ENCODE data around the gene MIA3.

MIA3 gene

DNA sequence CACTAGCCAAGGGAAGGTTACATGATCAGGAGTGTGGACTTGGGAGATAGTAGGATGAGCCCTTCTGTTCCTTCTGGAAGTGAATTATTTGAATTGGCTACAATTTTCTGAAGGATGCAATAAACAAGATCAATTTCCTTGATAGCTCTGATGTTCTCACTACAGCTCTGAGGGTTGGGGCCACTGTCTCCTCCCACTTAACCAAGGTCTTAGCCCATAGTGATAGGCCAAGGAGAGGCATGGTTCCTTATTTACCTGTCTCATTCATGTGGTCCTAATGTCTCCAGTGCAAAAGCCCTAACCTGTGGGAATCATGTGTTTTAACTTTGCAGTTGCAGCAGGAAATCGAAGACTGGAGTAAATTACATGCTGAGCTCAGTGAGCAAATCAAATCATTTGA lies 34.8 kb downstream of the MIA3 start:
- Histone ChIP-seq H3K9me3 (ENCODE audit: insufficient read depth, low read depth, low read length) (no peaks in the 10 kb centered on the region), H3K9ac (ENCODE audit: low read depth, low read length, poor library complexity, severe bottlenecking) (no peak overlapping the region), H3K79me2 (ENCODE audit: insufficient read depth, low read length) (0 out of 2 replicates have a peak, but pooled peaks cover 5% of the 10 kb centered on the region), H3F3A (ENCODE audit: low read depth) (peaks cover 6% of the 10 kb centered on the region; the same call in 1 of the 2 replicates), H3K4me1 (ENCODE audit: insufficient read depth, low read length, poor library complexity, severe bottlenecking) (peaks cover 39% of the 10 kb centered on the region), H3K4me2 (ENCODE audit: low read depth, low read length, poor library complexity, severe bottlenecking) (peak overlapping the region; percentile 38), H3K9me2 (replicated peaks; ENCODE audit: low read depth, low read length) (no peaks in the 10 kb centered on the region), H3K27me3 (ENCODE audit: insufficient read depth, low read length, poor library complexity, severe bottlenecking) (no peaks in the 10 kb centered on the region), H4K20me1 (ENCODE audit: insufficient read depth, low read length, poor library complexity, severe bottlenecking) (peaks cover 9% of the 10 kb centered on the region), H3K4me3 (ENCODE audit: low read length, poor library complexity, severe bottlenecking) (no peak overlapping the region), H3K36me3 (ENCODE audit: insufficient read depth, low read length) (peaks cover 75% of the 10 kb centered on the region), H2AFZ (ENCODE audit: low read length) (no peak overlapping the region)
- no peak for TF ChIP-seq EZH2phosphoT487 (IDR thresholded peaks at IDR 0.05; ENCODE audit: borderline replicate concordance)
- TF ChIP-seq CTCF (conservative IDR thresholded peaks at IDR 0.05; ENCODE audit: low read length) = no peak

DNA sequence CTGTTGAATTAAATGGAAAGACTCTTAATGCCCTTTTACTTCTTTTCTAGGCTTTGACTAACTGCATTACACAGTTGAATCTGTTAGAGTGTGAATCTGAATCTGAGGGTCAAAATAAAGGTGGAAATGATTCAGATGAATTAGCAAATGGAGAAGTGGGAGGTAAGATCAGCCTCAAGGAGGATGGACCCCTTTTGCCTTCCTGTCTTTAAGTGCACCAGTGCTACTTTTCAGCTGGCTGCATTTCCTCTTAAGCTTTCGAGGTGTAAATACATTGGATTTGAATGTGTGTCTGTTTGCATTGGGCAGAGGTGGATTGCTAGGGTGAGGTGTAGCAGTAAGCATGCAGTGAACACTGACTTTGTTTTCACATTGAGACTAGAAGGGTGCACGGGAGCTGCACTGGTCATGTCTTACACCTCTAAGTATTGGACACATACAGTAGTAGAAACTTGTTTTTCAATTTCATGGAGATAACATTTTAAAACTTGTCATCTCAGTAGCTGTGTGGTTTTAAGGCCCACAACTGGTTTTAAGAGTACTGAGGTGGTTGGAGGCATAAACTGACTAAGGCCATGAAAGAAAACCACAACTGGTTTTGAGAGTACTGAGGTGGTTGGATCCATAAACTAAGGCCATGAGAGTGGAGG lies 35.4 kb downstream of the MIA3 start:
- Histone ChIP-seq H3K9me2 (replicated peaks; ENCODE audit: low read depth, low read length) (no peaks in the 10 kb centered on the region), H3K4me2 (ENCODE audit: low read depth, low read length, poor library complexity, severe bottlenecking) (peak overlapping the region; percentile 38), H3K4me3 (ENCODE audit: low read length, poor library complexity, severe bottlenecking) (no peak overlapping the region), H3K4me1 (ENCODE audit: insufficient read depth, low read length, poor library complexity, severe bottlenecking) (peaks cover 39% of the 10 kb centered on the region), H3K36me3 (ENCODE audit: insufficient read depth, low read length) (peaks cover 81% of the 10 kb centered on the region), H3F3A (ENCODE audit: low read depth) (peaks cover 6% of the 10 kb centered on the region; the same call in 1 of the 2 replicates), H3K9ac (ENCODE audit: low read depth, low read length, poor library complexity, severe bottlenecking) (no peak overlapping the region), H2AFZ (ENCODE audit: low read length) (no peak overlapping the region), H3K9me3 (ENCODE audit: insufficient read depth, low read depth, low read length) (no peaks in the 10 kb centered on the region), H4K20me1 (ENCODE audit: insufficient read depth, low read length, poor library complexity, severe bottlenecking) (peaks cover 4% of the 10 kb centered on the region), H3K79me2 (ENCODE audit: insufficient read depth, low read length) (0 out of 2 replicates have a peak, but pooled peaks cover 5% of the 10 kb centered on the region), H3K27me3 (ENCODE audit: insufficient read depth, low read length, poor library complexity, severe bottlenecking) (no peaks in the 10 kb centered on the region)
- no peak for TF ChIP-seq EZH2phosphoT487 (IDR thresholded peaks at IDR 0.05; ENCODE audit: borderline replicate concordance)
- TF ChIP-seq CTCF (conservative IDR thresholded peaks at IDR 0.05; ENCODE audit: low read length) = no peak

- Histone ChIP-seq H3F3A (ENCODE audit: low read depth) (peaks cover 6% of the 10 kb centered on the region; the same call in 1 of the 2 replicates), H3K4me3 (ENCODE audit: low read length, poor library complexity, severe bottlenecking) (peak overlapping the region; percentile 14), H4K20me1 (ENCODE audit: insufficient read depth, low read length, poor library complexity, severe bottlenecking) (no peaks in the 10 kb centered on the region), H3K4me2 (ENCODE audit: low read depth, low read length, poor library complexity, severe bottlenecking) (peak overlapping the region; percentile 38), H3K9ac (ENCODE audit: low read depth, low read length, poor library complexity, severe bottlenecking) (peak overlapping the region; percentile 15), H3K27me3 (ENCODE audit: insufficient read depth, low read length, poor library complexity, severe bottlenecking) (no peaks in the 10 kb centered on the region), H3K79me2 (ENCODE audit: insufficient read depth, low read length) (0 out of 2 replicates have a peak, but pooled peaks cover 5% of the 10 kb centered on the region), H3K9me3 (ENCODE audit: insufficient read depth, low read depth, low read length) (no peaks in the 10 kb centered on the region), H3K4me1 (ENCODE audit: insufficient read depth, low read length, poor library complexity, severe bottlenecking) (peaks cover 39% of the 10 kb centered on the region), H2AFZ (ENCODE audit: low read length) (no peak overlapping the region), H3K36me3 (ENCODE audit: insufficient read depth, low read length) (peaks cover 93% of the 10 kb centered on the region), H3K9me2 (replicated peaks; ENCODE audit: low read depth, low read length) (no peaks in the 10 kb centered on the region)
- no peak for TF ChIP-seq EZH2phosphoT487 (IDR thresholded peaks at IDR 0.05; ENCODE audit: borderline replicate concordance)
- peak; percentile 52 for TF ChIP-seq CTCF (conservative IDR thresholded peaks at IDR 0.05; ENCODE audit: low read length)
These were observed 37.0 kb downstream of the MIA3 start for GRCh38 chr1:222654849-222655248.
